OCI-LY7 (cell line): ENCODE results near the gene DNAAF3. TPM values are rescaled to one million over a fixed set of nuclear protein-coding genes. Genes with fewer than 3 reads are reported as not detected.
A peak's percentile ranks its signal among the peaks of the same experiment; 100 is the strongest.
"Not testable (repeated sequence)": the region's sequence is repeated elsewhere in the genome, so short reads cannot be mapped to it uniquely, and the experiment has no call there.

Experiments used
- BruUV-seq: library from RNA; stranded (reverse); fragments of 400-500 nt; replicated peaks from 2 replicates; lab custom pipeline; 2021; lab: Mats Ljungman, UMichigan
- CTCF ChIA-PET: fragments of 300-600 bp; sonication (Branson Sonifier 250); formaldehyde crosslinking; loops from one replicate; lab custom pipeline; 2022; ENCODE audit warnings: antibody characterized with exemption; ENCODE audit not compliant: unreplicated experiment; lab: Charles Lee
- POLR2A ChIA-PET: fragments of 300-600 bp; sonication (Branson Sonifier 250); formaldehyde crosslinking; loops from one replicate; lab custom pipeline; 2022; ENCODE audit warnings: antibody characterized with exemption; lab: Charles Lee
- DNase-seq: peaks from one replicate; pipeline ENCODE4 v3.0.0-alpha.2; 2015; ENCODE audit warnings: low spot score
- H2AFZ ChIP-seq: fragments of 200-600 bp; sonication (generic), shearing (Covaris generic); 2 replicates; pipeline ENCODE4 v1.6.1; 2014; ENCODE audit warnings: mild to moderate bottlenecking, antibody characterized with exemption, low read length, moderate library complexity
- H3K27ac ChIP-seq: fragments of 200-600 bp; sonication (generic); 2 replicates; pipeline ENCODE4 v1.5.1; 2014; ENCODE audit warnings: mixed run types, low read depth, mild to moderate bottlenecking, moderate library complexity, low read length, inconsistent platforms; ENCODE audit not compliant: poor library complexity, severe bottlenecking
- H3K36me3 ChIP-seq: fragments of 200-600 bp; sonication (generic); 2 replicates; pipeline ENCODE4 v1.6.1; 2014; ENCODE audit warnings: mild to moderate bottlenecking, antibody characterized with exemption, low read length, moderate library complexity, mixed read lengths; ENCODE audit not compliant: insufficient read depth
- H3K4me1 ChIP-seq: fragments of 200-600 bp; sonication (generic); 2 replicates; pipeline ENCODE4 v1.5.1; 2014; ENCODE audit warnings: mild to moderate bottlenecking, low read length; ENCODE audit not compliant: insufficient read depth, poor library complexity, severe bottlenecking
- H3K4me2 ChIP-seq: fragments of 200-600 bp; sonication (generic); 2 replicates; pipeline ENCODE4 v1.6.1; 2014; ENCODE audit warnings: mild to moderate bottlenecking, low read length
- H3K4me3 ChIP-seq: fragments of 200-600 bp; sonication (generic); 2 replicates; pipeline ENCODE4 v1.5.1; 2014; ENCODE audit warnings: mild to moderate bottlenecking, low read depth, low read length; ENCODE audit not compliant: poor library complexity, severe bottlenecking
- H3K79me2 ChIP-seq: fragments of 200-600 bp; sonication (generic); 2 replicates; pipeline ENCODE4 v1.6.1; 2016; ENCODE audit warnings: low read depth, mild to moderate bottlenecking, low read length, moderate library complexity, mixed read lengths; ENCODE audit not compliant: insufficient read depth
- H3K9me2 ChIP-seq: fragments of 200-600 bp; sonication (generic); 2 replicates; pipeline ENCODE4 v1.6.1; 2016; ENCODE audit warnings: mild to moderate bottlenecking, low read length, mixed read lengths; ENCODE audit not compliant: insufficient read depth
- H3K9me3 ChIP-seq: fragments of 200-600 bp; sonication (generic); 2 replicates; pipeline ENCODE4 v1.6.1; 2014; ENCODE audit warnings: mild to moderate bottlenecking, mixed run types, low read length, mixed read lengths
- H4K20me1 ChIP-seq: fragments of 200-600 bp; sonication (generic); 2 replicates; pipeline ENCODE4 v1.6.1; 2014; ENCODE audit warnings: mild to moderate bottlenecking, antibody characterized with exemption, low read length, moderate library complexity, mixed read lengths; ENCODE audit not compliant: insufficient read depth
- CTCF ChIP-seq: fragments of 200-600 bp; sonication (generic); conservative IDR thresholded peaks from 2 replicates; pipeline ENCODE4 v1.5.1; 2014; ENCODE audit warnings: mild to moderate bottlenecking, antibody characterized with exemption, low read length, moderate library complexity, mixed read lengths
- EZH2phosphoT487 ChIP-seq: fragments of 200-600 bp; sonication (generic); IDR thresholded peaks from 2 replicates; pipeline ENCODE4 v1.6.1; 2018; ENCODE audit warnings: low read depth, borderline replicate concordance, mild to moderate bottlenecking, mixed run types, antibody characterized with exemption, low read length, moderate library complexity, mixed read lengths
- intact Hi-C: fragments of 100-400 bp; cut with micrococcal nuclease; formaldehyde crosslinking; loops from one replicate; pipeline ENCODE4 v1.10.0; 2022; ENCODE audit not compliant: unreplicated experiment
- total RNA-seq, 2 experiments: library from RNA; depleted of rRNA in 1 of 2; stranded (reverse); fragments of >200 nt in 1 of 2; shearing (Covaris generic) in 1 of 2; gene quantifications; 2 replicates each; pipeline ENCODE4 v1.2.3, GENCODE V29; 2014 to 2022

DNAAF3 gene
- total RNA-seq, 2 experiments from 2014 or later = 2.5 to 2.8 TPM

- BruUV-seq = not testable (repeated sequence)
These were observed 35.8 kb upstream of the DNAAF3 start for GRCh38 chr19:55202199-55202598.

GRCh38 chr19:55199620-55200204 lies 33.3 kb upstream of the DNAAF3 start:
- Histone ChIP-seq H3K4me3 (no peak overlapping the region), H3K4me2 (no peak overlapping the region), H3K4me1 (no peaks in the 10 kb centered on the region), H3K9me3 (no peaks in the 10 kb centered on the region), H4K20me1 (no peaks in the 10 kb centered on the region), H3K79me2 (no peaks in the 10 kb centered on the region), H3K9me2 (no peaks in the 10 kb centered on the region), H2AFZ (no peak overlapping the region), H3K27ac (no peak overlapping the region), H3K36me3 (no peaks in the 10 kb centered on the region)
- no peak for DNase-seq
- no peak for TF ChIP-seq CTCF
- TF ChIP-seq EZH2phosphoT487 = no peak
- POLR2A ChIA-PET = interaction anchor here (0.6 kb wide), 1 partner anchor 103 kb away, joined by 4 read pairs; no protein-coding TSS in a partner anchor
- CTCF ChIA-PET = no interaction called here
- intact Hi-C loops = no loop called here
- BruUV-seq = no TSS peak

More at GRCh38 chr19:55202199-55202598, 35.8 kb upstream of the DNAAF3 start:
- POLR2A ChIA-PET, H3K4me1 ChIP-seq, CTCF ChIA-PET, DNase-seq, H2AFZ ChIP-seq, H3K9me2 ChIP-seq, H3K27ac ChIP-seq, H3K4me3 ChIP-seq, H3K9me3 ChIP-seq, H3K4me2 ChIP-seq, H3K36me3 ChIP-seq, intact Hi-C loops, H3K79me2 ChIP-seq, H4K20me1 ChIP-seq: not testable (repeated sequence)
- TF ChIP-seq CTCF = peak; percentile 30; the same call in 1 of the 2 replicates

- Histone ChIP-seq H3K4me1 (no peaks in the 10 kb centered on the region), H3K27ac (no peak overlapping the region), H2AFZ (no peak overlapping the region), H3K4me3 (no peak overlapping the region), H4K20me1 (no peaks in the 10 kb centered on the region), H3K4me2 (no peak overlapping the region), H3K9me2 (no peaks in the 10 kb centered on the region), H3K9me3 (no peaks in the 10 kb centered on the region), H3K79me2 (no peaks in the 10 kb centered on the region), H3K36me3 (no peaks in the 10 kb centered on the region)
- TF ChIP-seq CTCF = no peak
- TF ChIP-seq EZH2phosphoT487 = no peak
- DNase-seq = no peak
- ChIA-PET POLR2A (interaction anchor here (0.6 kb wide), 1 partner anchor 1030 kb away, joined by 5 read pairs; no protein-coding TSS in a partner anchor), CTCF (no interaction called here)
- no TSS peak for BruUV-seq
- intact Hi-C loops = no loop called here
These were observed 32.2 kb upstream of the DNAAF3 start for GRCh38 chr19:55198651-55199050.
